WTC11 (cell line): ENCODE data around the gene ACTRT2.

ENCODE experiments used
- ATF1 ChIP-seq: sonication (generic); formaldehyde crosslinking; IDR thresholded peaks from 2 replicates; pipeline ENCODE4 v1.8.1; 2023; ENCODE audit warnings: mild to moderate bottlenecking, moderate library complexity, missing genetic modification reagents
- FOXK1 ChIP-seq: sonication (generic); formaldehyde crosslinking; IDR thresholded peaks from 2 replicates; pipeline ENCODE4 v1.8.0; 2022; ENCODE audit warnings: mild to moderate bottlenecking, moderate library complexity, missing genetic modification reagents
- GABPB1 ChIP-seq: sonication (generic); formaldehyde crosslinking; IDR thresholded peaks from 2 replicates; pipeline ENCODE4 v1.8.1; 2023; ENCODE audit warnings: mild to moderate bottlenecking, missing genetic modification reagents
- RELA ChIP-seq: sonication (generic); formaldehyde crosslinking; IDR thresholded peaks from 2 replicates; pipeline ENCODE4 v1.8.1; 2022; ENCODE audit warnings: missing genetic modification reagents, mild to moderate bottlenecking, borderline replicate concordance
- USF1 ChIP-seq: sonication (generic); formaldehyde crosslinking; IDR thresholded peaks from 2 replicates; pipeline ENCODE4 v1.8.0; 2022; ENCODE audit warnings: mild to moderate bottlenecking, missing genetic modification reagents
- TF ChIP-seq, protein P1 (sequence below): fragments of 200-600 bp; IDR thresholded peaks from 2 replicates; pipeline ENCODE4 v1.8.0; 2022; ENCODE audit warnings: antibody characterized with exemption
- TF ChIP-seq, protein P2 (sequence below): sonication (generic); formaldehyde crosslinking; IDR thresholded peaks from 2 replicates; pipeline ENCODE4 v1.8.0; 2023; ENCODE audit warnings: missing genetic modification reagents, mild to moderate bottlenecking, borderline replicate concordance

DNA sequence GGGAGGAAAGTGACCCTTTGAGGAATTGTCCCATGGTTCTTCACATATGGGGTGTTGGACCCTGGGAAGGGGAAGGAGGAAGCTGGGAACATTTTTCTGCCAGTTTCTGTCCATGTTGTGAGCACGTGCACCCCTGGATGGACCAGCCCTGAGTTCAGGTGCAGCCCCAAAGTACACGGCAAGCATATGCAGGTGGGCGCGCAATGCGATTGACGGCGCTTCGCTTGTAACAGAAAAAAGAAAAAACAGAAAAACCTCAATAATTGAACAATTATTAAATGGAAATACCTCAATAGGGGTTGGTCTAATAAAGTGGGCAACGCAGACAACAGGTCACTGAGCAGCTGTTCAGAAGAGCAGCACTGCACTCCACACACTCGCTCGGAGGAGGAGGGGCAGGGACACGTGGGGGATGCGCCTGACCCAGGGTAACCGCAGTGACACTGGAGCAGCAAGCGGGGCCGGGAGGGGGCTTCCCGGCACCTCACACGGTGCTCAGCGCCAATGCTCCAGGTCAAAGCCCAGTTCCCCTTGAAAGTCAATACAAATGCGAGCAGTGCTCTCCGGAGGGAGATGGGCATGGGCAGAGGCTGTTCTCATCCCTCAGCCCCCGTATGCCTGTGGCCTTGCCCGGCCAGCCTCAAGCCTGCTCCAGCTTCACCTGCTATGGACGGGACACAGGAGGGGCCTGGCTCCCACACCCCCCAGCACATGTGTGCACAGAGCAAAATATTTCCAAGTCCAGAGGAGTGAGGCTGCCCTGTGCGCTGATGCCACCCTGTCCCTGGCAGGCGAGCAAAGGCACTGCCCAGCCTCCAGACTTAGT lies 6.6 kb upstream of the ACTRT2 start:
- TF ChIP-seq, protein P1, sequence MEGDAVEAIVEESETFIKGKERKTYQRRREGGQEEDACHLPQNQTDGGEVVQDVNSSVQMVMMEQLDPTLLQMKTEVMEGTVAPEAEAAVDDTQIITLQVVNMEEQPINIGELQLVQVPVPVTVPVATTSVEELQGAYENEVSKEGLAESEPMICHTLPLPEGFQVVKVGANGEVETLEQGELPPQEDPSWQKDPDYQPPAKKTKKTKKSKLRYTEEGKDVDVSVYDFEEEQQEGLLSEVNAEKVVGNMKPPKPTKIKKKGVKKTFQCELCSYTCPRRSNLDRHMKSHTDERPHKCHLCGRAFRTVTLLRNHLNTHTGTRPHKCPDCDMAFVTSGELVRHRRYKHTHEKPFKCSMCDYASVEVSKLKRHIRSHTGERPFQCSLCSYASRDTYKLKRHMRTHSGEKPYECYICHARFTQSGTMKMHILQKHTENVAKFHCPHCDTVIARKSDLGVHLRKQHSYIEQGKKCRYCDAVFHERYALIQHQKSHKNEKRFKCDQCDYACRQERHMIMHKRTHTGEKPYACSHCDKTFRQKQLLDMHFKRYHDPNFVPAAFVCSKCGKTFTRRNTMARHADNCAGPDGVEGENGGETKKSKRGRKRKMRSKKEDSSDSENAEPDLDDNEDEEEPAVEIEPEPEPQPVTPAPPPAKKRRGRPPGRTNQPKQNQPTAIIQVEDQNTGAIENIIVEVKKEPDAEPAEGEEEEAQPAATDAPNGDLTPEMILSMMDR = no peak
- TF ChIP-seq GABPB1 (CRISPR knock-in tag) = no peak
- TF ChIP-seq, protein P2, sequence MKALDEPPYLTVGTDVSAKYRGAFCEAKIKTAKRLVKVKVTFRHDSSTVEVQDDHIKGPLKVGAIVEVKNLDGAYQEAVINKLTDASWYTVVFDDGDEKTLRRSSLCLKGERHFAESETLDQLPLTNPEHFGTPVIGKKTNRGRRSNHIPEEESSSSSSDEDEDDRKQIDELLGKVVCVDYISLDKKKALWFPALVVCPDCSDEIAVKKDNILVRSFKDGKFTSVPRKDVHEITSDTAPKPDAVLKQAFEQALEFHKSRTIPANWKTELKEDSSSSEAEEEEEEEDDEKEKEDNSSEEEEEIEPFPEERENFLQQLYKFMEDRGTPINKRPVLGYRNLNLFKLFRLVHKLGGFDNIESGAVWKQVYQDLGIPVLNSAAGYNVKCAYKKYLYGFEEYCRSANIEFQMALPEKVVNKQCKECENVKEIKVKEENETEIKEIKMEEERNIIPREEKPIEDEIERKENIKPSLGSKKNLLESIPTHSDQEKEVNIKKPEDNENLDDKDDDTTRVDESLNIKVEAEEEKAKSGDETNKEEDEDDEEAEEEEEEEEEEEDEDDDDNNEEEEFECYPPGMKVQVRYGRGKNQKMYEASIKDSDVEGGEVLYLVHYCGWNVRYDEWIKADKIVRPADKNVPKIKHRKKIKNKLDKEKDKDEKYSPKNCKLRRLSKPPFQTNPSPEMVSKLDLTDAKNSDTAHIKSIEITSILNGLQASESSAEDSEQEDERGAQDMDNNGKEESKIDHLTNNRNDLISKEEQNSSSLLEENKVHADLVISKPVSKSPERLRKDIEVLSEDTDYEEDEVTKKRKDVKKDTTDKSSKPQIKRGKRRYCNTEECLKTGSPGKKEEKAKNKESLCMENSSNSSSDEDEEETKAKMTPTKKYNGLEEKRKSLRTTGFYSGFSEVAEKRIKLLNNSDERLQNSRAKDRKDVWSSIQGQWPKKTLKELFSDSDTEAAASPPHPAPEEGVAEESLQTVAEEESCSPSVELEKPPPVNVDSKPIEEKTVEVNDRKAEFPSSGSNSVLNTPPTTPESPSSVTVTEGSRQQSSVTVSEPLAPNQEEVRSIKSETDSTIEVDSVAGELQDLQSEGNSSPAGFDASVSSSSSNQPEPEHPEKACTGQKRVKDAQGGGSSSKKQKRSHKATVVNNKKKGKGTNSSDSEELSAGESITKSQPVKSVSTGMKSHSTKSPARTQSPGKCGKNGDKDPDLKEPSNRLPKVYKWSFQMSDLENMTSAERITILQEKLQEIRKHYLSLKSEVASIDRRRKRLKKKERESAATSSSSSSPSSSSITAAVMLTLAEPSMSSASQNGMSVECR = no peak
- no peak for TF ChIP-seq FOXK1 (CRISPR knock-in tag)
- no peak for TF ChIP-seq ATF1
- no peak for TF ChIP-seq USF1 (CRISPR knock-in tag)
- TF ChIP-seq RELA (CRISPR knock-in tag) = no peak
